ENCODE data around the gene SKI.
A peak's percentile ranks its signal among the peaks of the same experiment; 100 is the strongest.

SKI gene

GRCh38 chr1:2209400-2210083 lies 18.6 kb upstream of the SKI start:
- DNase-seq (ENCODE audit: low spot score): no peak

- DNase-seq (ENCODE audit: low spot score): no peak
These were observed 17.9 kb upstream of the SKI start for GRCh38 chr1:2210084-2210653.

- DNase-seq (ENCODE audit: low spot score): no peak
These were observed 17.3 kb upstream of the SKI start for GRCh38 chr1:2210786-2211185.

- DNase-seq (ENCODE audit: low spot score): no peak
These were observed 15.9 kb upstream of the SKI start for GRCh38 chr1:2212274-2212531.

- peak; percentile 44 for DNase-seq (ENCODE audit: low spot score)
These were observed 15.3 kb upstream of the SKI start for GRCh38 chr1:2212532-2213491.

GRCh38 chr1:2213576-2214505 lies 14.3 kb upstream of the SKI start:
- DNase-seq (ENCODE audit: low spot score): no peak

- DNase-seq (ENCODE audit: low spot score): no peak
These were observed 13.4 kb upstream of the SKI start for GRCh38 chr1:2214541-2215241.

- DNase-seq (ENCODE audit: low spot score): no peak
These were observed 12.8 kb upstream of the SKI start for GRCh38 chr1:2215329-2215728.

GRCh38 chr1:2215909-2216766 lies 12.0 kb upstream of the SKI start:
- DNase-seq (ENCODE audit: low spot score): no peak

- no peak for DNase-seq (ENCODE audit: low spot score)
These were observed 11.4 kb upstream of the SKI start for GRCh38 chr1:2216767-2217058.

- no peak for DNase-seq (ENCODE audit: low spot score)
These were observed 6.8 kb upstream of the SKI start for GRCh38 chr1:2221271-2221670.

GRCh38 chr1:2224170-2224584 lies 3.9 kb upstream of the SKI start:
- DNase-seq (ENCODE audit: low spot score): no peak

GRCh38 chr1:2224631-2225428 lies 3.3 kb upstream of the SKI start:
- no peak for DNase-seq (ENCODE audit: low spot score)

GRCh38 chr1:2226525-2227345 lies 1.4 kb upstream of the SKI start:
- no peak for DNase-seq (ENCODE audit: low spot score)

GRCh38 chr1:2227346-2228156 lies 568 bp upstream of the SKI start:
- peak; percentile 97 for DNase-seq (ENCODE audit: low spot score)

GRCh38 chr1:2228694-2229036 lies 546 bp downstream of the SKI start:
- no peak for DNase-seq (ENCODE audit: low spot score)

- peak; percentile 68 for DNase-seq (ENCODE audit: low spot score)
These were observed 1.1 kb downstream of the SKI start for GRCh38 chr1:2229037-2229864.
